K562 (cell line): ENCODE results near the gene SMC6. TPM values are rescaled to one million over a fixed set of nuclear protein-coding genes. Genes with fewer than 3 reads are reported as not detected.

Source experiments
- ATAC-seq: fragments of 200-7000 bp; cut with Tn5 transposase; 3 replicates; pipeline ENCODE4 v1.9.1; 2020; ENCODE audit warnings: moderate library complexity
- BruUV-seq: library from RNA; stranded (reverse); fragments of 400-500 nt; replicated peaks from 2 replicates; lab custom pipeline; 2021; lab: Mats Ljungman, UMichigan
- CTCF ChIA-PET: fragments of 300-600 bp; formaldehyde crosslinking; extraction: SDS; loops from one replicate; lab custom pipeline; 2021; ENCODE audit warnings: low intra/inter-chr PET ratio; lab: Yijun Ruan, JAX
- POLR2A ChIA-PET: fragments of 300-600, 350-650 bp; sonication (Branson Sonifier 250); formaldehyde crosslinking; extraction: SDS; loops from one replicate; lab custom pipeline; 2021; ENCODE audit warnings: antibody characterized with exemption, inconsistent platforms; lab: Yijun Ruan, JAX
- DNase-seq, 4 experiments: peaks; one replicate each; pipeline versions ENCODE4 v3.0.0 to v3.0.0-alpha.2; 2011 to 2018; ENCODE audit warnings: low spot score in 3 of 4, mixed read lengths in 3 of 4; ENCODE audit errors: extremely low read depth in 1 of 4
- FAIRE-seq: peaks from 2 replicates; lab custom pipeline; 2011; peaks lifted over from hg19 to GRCh38; lab: Jason Lieb, UNC
- H2AFZ ChIP-seq: 2 replicates; pipeline ENCODE4 v1.6.0; 2011; ENCODE audit warnings: low read depth, low read length, control low read depth, inconsistent platforms
- H3K27ac ChIP-seq: fragments of 200-600 bp; 3 replicates; pipeline ENCODE4 v1.8.0; 2011; ENCODE audit warnings: low read depth, mild to moderate bottlenecking, control low read depth, inconsistent platforms, low read length, moderate library complexity, mixed read lengths; ENCODE audit errors: extremely low read depth
- H3K27me3 ChIP-seq, 2 experiments: fragments of 300-600 bp in 1 of 2; 2 replicates in 1 of 2; 3 replicates in 1 of 2; pipeline versions ENCODE4 v1.6.0 to v1.8.0; 2011; ENCODE audit warnings: inconsistent platforms in 2 of 2, low read length in 2 of 2, mild to moderate bottlenecking in 1 of 2, mixed read lengths in 1 of 2, moderate library complexity in 1 of 2; ENCODE audit not compliant: control insufficient read depth in 2 of 2, insufficient read depth in 2 of 2
- H3K36me3 ChIP-seq: fragments of 300-600 bp; 3 replicates; pipeline ENCODE4 v1.8.0; 2011; ENCODE audit warnings: mild to moderate bottlenecking, low read length, inconsistent platforms; ENCODE audit not compliant: control insufficient read depth, insufficient read depth
- H3K4me1 ChIP-seq, 2 experiments: fragments of 200-600 bp in 1 of 2; replicated peaks in 1 of 2; 2 replicates in 1 of 2; 3 replicates in 1 of 2; pipeline versions ENCODE4 v1.5.1 to v1.8.0; 2011; ENCODE audit warnings: inconsistent platforms in 2 of 2, low read length in 2 of 2, mild to moderate bottlenecking in 1 of 2, mixed read lengths in 1 of 2, moderate library complexity in 1 of 2; ENCODE audit not compliant: control insufficient read depth in 2 of 2, insufficient read depth in 2 of 2
- H3K4me2 ChIP-seq: 2 replicates; pipeline ENCODE4 v1.6.1; 2011; ENCODE audit warnings: low read length, control low read depth, inconsistent platforms, mixed read lengths; ENCODE audit not compliant: insufficient read depth
- H3K4me3 ChIP-seq: fragments of 200-600 bp; sonication (generic), shearing (Covaris generic); 2 replicates; pipeline ENCODE4 v1.5.1; 2016; ENCODE audit warnings: control low read depth, inconsistent platforms
- H3K79me2 ChIP-seq: fragments of 200-600 bp; 3 replicates; pipeline ENCODE4 v1.8.0; 2011; ENCODE audit warnings: low read length, inconsistent platforms; ENCODE audit not compliant: control insufficient read depth, insufficient read depth
- H3K9ac ChIP-seq, 2 experiments: 2 replicates each; pipeline versions ENCODE4 v1.6.0 to v1.6.1; 2011; ENCODE audit warnings: low read depth in 2 of 2, low read length in 2 of 2, control low read depth in 1 of 2, inconsistent platforms in 1 of 2, mild to moderate bottlenecking in 1 of 2, mixed read lengths in 1 of 2; ENCODE audit not compliant: insufficient read depth in 1 of 2
- H3K9me1 ChIP-seq: one replicate; pipeline ENCODE4 v1.6.0; 2011; ENCODE audit warnings: inconsistent platforms, mild to moderate bottlenecking, low read length, moderate library complexity; ENCODE audit not compliant: control insufficient read depth, insufficient read depth
- H3K9me3 ChIP-seq: replicated peaks from 2 replicates; pipeline ENCODE4 v1.5.1; 2011; ENCODE audit warnings: low read depth, low read length, inconsistent platforms; ENCODE audit not compliant: control insufficient read depth, insufficient read depth
- H4K20me1 ChIP-seq: replicated peaks from 2 replicates; pipeline ENCODE4 v1.6.1; 2011; ENCODE audit warnings: low read length, inconsistent platforms, mixed read lengths; ENCODE audit not compliant: control insufficient read depth, insufficient read depth
- CBFA2T3 ChIP-seq: fragments of 450-650 bp; IDR thresholded peaks from 2 replicates; pipeline ENCODE4 v1.6.1; 2017
- GABPB2 ChIP-seq: fragments of 250-450 bp; sonication (Bioruptor Pico); conservative IDR thresholded peaks from 2 replicates; pipeline ENCODE4 v1.5.1; 2021; ENCODE audit warnings: mild to moderate bottlenecking
- HNRNPH1 ChIP-seq: fragments of 200-400 bp; formaldehyde crosslinking; optimal IDR thresholded peaks from 2 replicates; pipeline ENCODE3; 2017; ENCODE audit warnings: low read depth, mild to moderate bottlenecking, low read length, moderate library complexity
- KLF16 ChIP-seq: IDR thresholded peaks from 2 replicates; pipeline ENCODE4 v1.6.1; 2016; ENCODE audit warnings: antibody characterized with exemption
- POLR2A ChIP-seq: fragments of 450-650 bp; conservative IDR thresholded peaks from 2 replicates; pipeline ENCODE4 v1.6.1; 2016
- PRDM10 ChIP-seq: fragments of 450-650 bp; IDR thresholded peaks from 2 replicates; pipeline ENCODE4 v1.6.1; 2018; ENCODE audit not compliant: partially characterized antibody
- RNF219 ChIP-seq: fragments of 250-450 bp; sonication (Bioruptor Pico); IDR thresholded peaks from 2 replicates; pipeline ENCODE4 v1.5.0; 2022; ENCODE audit warnings: mild to moderate bottlenecking
- SRF ChIP-seq, 2 experiments: fragments of 250-450, 450-650 bp in 1 of 2; sonication (Bioruptor Pico) in 1 of 2; sonication (generic) in 1 of 2; formaldehyde crosslinking; IDR thresholded peaks; 2 replicates each; pipeline versions ENCODE4 v1.5.0 to v1.5.1; 2020 to 2022; ENCODE audit warnings: mild to moderate bottlenecking in 1 of 2, missing genetic modification reagents in 1 of 2
- ZNF77 ChIP-seq: fragments of 250-450 bp; sonication (Bioruptor Pico); IDR thresholded peaks from 2 replicates; pipeline ENCODE4 v1.5.0; 2020
- WGBS: fragments of 100-300 bp; shearing (Covaris generic); methylation state at CpG from one replicate; pipeline ENCODE4 v1.1.6; 2016; ENCODE audit warnings: low coverage, mixed read lengths; ENCODE audit not compliant: insufficient coverage; ENCODE audit errors: missing lambda C conversion rate; 5-methylcytosine and 5-hydroxymethylcytosine counted together
- in situ Hi-C: fragments of 300-500 bp; cut with MboI; formaldehyde crosslinking; loops from 4 replicates; pipeline ENCODE4 v1.15.0; 2018; ENCODE audit warnings: inconsistent platforms, mixed read lengths
- intact Hi-C: fragments of 100-400 bp; cut with micrococcal nuclease; formaldehyde crosslinking; loops from 2 replicates; pipeline ENCODE4 v1.14.2; 2022
- polyA plus RNA-seq, 8 experiments: library from polyadenylated mRNA; depleted of rRNA in 4 of 8; stranded (reverse) in 5 of 8; unstranded in 3 of 8; fragments of >200 nt; fragmentation: Nextera tagmentation in 2 of 8; fragmentation: Illumina TruSeq in 1 of 8; extraction: Ambion mirVana in 2 of 8; extraction: Trizol in 1 of 8; gene quantifications; 2 replicates each; pipeline versions ENCODE4 v1.2.1 to v1.2.3, GENCODE V29; 2011 to 2014; ENCODE audit warnings: inconsistent platforms in 1 of 8, missing spikeins in 1 of 8
- total RNA-seq, 7 experiments: library from RNA; depleted of rRNA in 6 of 7; stranded (reverse); fragments of >200 nt in 6 of 7; fragmentation: Illumina TruSeq in 2 of 7; extraction: Trizol in 2 of 7; gene quantifications; 2 replicates each; pipeline versions ENCODE4 v1.2.1 to v1.2.3, GENCODE V29; 2011 to 2021; ENCODE audit warnings: low replicate concordance in 1 of 7
- TF ChIP-seq, protein P1 (sequence below): sonication (generic); formaldehyde crosslinking; IDR thresholded peaks from 2 replicates; pipeline ENCODE4 v1.8.1; 2023; ENCODE audit warnings: mild to moderate bottlenecking, missing genetic modification reagents
- TF ChIP-seq, protein P2 (sequence below), 3 experiments: IDR thresholded peaks in 2 of 3; conservative IDR thresholded peaks in 1 of 3; 2 replicates each; pipeline ENCODE4 v1.5.1; 2011 to 2012; ENCODE audit warnings: low read length in 3 of 3, mild to moderate bottlenecking in 3 of 3, control low read depth in 2 of 3, improper control_type of control experiment in 1 of 3, inconsistent platforms in 1 of 3, low read depth in 1 of 3, mixed read lengths in 1 of 3, moderate library complexity in 1 of 3; ENCODE audit not compliant: insufficient read depth in 2 of 3

SMC6 gene
- total and polyA plus RNA-seq, 9 of the 15 experiments (the other 6 are each of a cell fraction or from before 2014, with no cell fraction given), result 14.2 to 75.9 (median 47.7) TPM

- Histone ChIP-seq H3K36me3 (peaks cover 20% of the 10 kb centered on the region; the same call in 1 of the 3 replicates), H3K9me1 (no peaks in the 10 kb centered on the region), H3K27ac (no peak overlapping the region), H3K4me1 (no peaks in the 10 kb centered on the region), H3K9ac (no peak overlapping the region), H3K4me3 (no peak overlapping the region), H3K27me3 (no peaks in the 10 kb centered on the region), H4K20me1 (no peaks in the 10 kb centered on the region), H3K9me3 (no peaks in the 10 kb centered on the region), H3K79me2 (no peaks in the 10 kb centered on the region), H3K4me2 (no peak overlapping the region), H2AFZ (no peak overlapping the region)
- ATAC-seq, result no peak; the same call in 1 of the 3 replicates
- no TSS peak for BruUV-seq
- POLR2A ChIA-PET, result no interaction called here
- 87% methylated on average over 6 of the region's 6 CpGs for WGBS
- no peak for FAIRE-seq
- in situ Hi-C loops (no loop called here), intact Hi-C loops (no loop called here)
- CTCF ChIA-PET, result no interaction called here
- no peak for DNase-seq
- TF ChIP-seq, protein P1, sequence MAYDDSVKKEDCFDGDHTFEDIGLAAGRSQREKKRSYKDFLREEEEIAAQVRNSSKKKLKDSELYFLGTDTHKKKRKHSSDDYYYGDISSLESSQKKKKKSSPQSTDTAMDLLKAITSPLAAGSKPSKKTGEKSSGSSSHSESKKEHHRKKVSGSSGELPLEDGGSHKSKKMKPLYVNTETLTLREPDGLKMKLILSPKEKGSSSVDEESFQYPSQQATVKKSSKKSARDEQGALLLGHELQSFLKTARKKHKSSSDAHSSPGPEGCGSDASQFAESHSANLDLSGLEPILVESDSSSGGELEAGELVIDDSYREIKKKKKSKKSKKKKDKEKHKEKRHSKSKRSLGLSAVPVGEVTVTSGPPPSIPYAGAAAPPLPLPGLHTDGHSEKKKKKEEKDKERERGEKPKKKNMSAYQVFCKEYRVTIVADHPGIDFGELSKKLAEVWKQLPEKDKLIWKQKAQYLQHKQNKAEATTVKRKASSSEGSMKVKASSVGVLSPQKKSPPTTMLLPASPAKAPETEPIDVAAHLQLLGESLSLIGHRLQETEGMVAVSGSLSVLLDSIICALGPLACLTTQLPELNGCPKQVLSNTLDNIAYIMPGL, result no peak
- TF ChIP-seq SRF (CRISPR knock-in tag; IDR thresholded peaks at IDR 0.05) (no peak), RNF219 (CRISPR knock-in tag) (no peak), ZNF77 (CRISPR knock-in tag) (no peak), PRDM10 (no peak), HNRNPH1 (no peak), GABPB2 (no peak), CBFA2T3 (no peak), POLR2A (no peak), KLF16 (no peak)
- TF ChIP-seq, protein P2, sequence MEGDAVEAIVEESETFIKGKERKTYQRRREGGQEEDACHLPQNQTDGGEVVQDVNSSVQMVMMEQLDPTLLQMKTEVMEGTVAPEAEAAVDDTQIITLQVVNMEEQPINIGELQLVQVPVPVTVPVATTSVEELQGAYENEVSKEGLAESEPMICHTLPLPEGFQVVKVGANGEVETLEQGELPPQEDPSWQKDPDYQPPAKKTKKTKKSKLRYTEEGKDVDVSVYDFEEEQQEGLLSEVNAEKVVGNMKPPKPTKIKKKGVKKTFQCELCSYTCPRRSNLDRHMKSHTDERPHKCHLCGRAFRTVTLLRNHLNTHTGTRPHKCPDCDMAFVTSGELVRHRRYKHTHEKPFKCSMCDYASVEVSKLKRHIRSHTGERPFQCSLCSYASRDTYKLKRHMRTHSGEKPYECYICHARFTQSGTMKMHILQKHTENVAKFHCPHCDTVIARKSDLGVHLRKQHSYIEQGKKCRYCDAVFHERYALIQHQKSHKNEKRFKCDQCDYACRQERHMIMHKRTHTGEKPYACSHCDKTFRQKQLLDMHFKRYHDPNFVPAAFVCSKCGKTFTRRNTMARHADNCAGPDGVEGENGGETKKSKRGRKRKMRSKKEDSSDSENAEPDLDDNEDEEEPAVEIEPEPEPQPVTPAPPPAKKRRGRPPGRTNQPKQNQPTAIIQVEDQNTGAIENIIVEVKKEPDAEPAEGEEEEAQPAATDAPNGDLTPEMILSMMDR (IDR thresholded peaks at IDR 0.05 in 2 of 3, conservative IDR thresholded peaks at IDR 0.05 in 1 of 3; ENCODE audit: insufficient read depth in 2 of 3, low read depth in 1 of 3, low read length in 3 of 3), result no peak
Observed at GRCh38 chr2:17658251-17658843, 95.3 kb downstream of the SMC6 start.
